H9 (cell line): ENCODE measurements around the gene SCT. TPM values are rescaled to one million over a fixed set of nuclear protein-coding genes. Genes with fewer than 3 reads are reported as not detected.

Experiments
- DNase-seq: peaks from one replicate; pipeline ENCODE4 v3.0.0-alpha.2; 2017
- H2AFZ ChIP-seq: one replicate; pipeline ENCODE4 v1.6.1; 2013; ENCODE audit warnings: mild to moderate bottlenecking, low read length, control low read depth, moderate library complexity
- H2AK5ac ChIP-seq: 2 replicates; pipeline ENCODE4 v1.6.1; 2013; ENCODE audit warnings: low read length, control low read depth, mixed read lengths; ENCODE audit not compliant: insufficient read length
- H2BK120ac ChIP-seq: one replicate; pipeline ENCODE4 v1.6.1; 2013; ENCODE audit warnings: low read depth, mild to moderate bottlenecking, low read length, control low read depth, inconsistent platforms; ENCODE audit not compliant: poor library complexity, severe bottlenecking
- H2BK12ac ChIP-seq: 2 replicates; pipeline ENCODE4 v1.6.1; 2013; ENCODE audit warnings: low read length, control low read depth, mixed read lengths, low read depth; ENCODE audit not compliant: insufficient read length
- H2BK15ac ChIP-seq: 2 replicates; pipeline ENCODE4 v1.6.1; 2013; ENCODE audit warnings: low read depth, low read length, control low read depth
- H2BK20ac ChIP-seq: one replicate; pipeline ENCODE4 v1.6.1; 2013; ENCODE audit warnings: low read depth, mild to moderate bottlenecking, low read length, control low read depth, inconsistent platforms; ENCODE audit not compliant: poor library complexity, severe bottlenecking
- H2BK5ac ChIP-seq: 2 replicates; pipeline ENCODE4 v1.6.1; 2013; ENCODE audit warnings: low read length, control low read depth, mixed read lengths; ENCODE audit not compliant: insufficient read length
- H3K14ac ChIP-seq: 2 replicates; pipeline ENCODE4 v1.6.1; 2013; ENCODE audit warnings: low read length, control low read depth; ENCODE audit not compliant: insufficient read depth
- H3K18ac ChIP-seq: 2 replicates; pipeline ENCODE4 v1.6.1; 2013; ENCODE audit warnings: low read depth, mild to moderate bottlenecking, mixed read lengths, low read length, control low read depth; ENCODE audit not compliant: insufficient read length
- H3K23ac ChIP-seq: 2 replicates; pipeline ENCODE4 v1.6.1; 2013; ENCODE audit warnings: low read length, control low read depth, mixed read lengths, low read depth; ENCODE audit not compliant: insufficient read length
- H3K23me2 ChIP-seq: 2 replicates; pipeline ENCODE4 v1.6.1; 2013; ENCODE audit warnings: low read depth, mild to moderate bottlenecking, mixed read lengths, low read length, control low read depth; ENCODE audit not compliant: insufficient read length, poor library complexity, severe bottlenecking
- H3K27ac ChIP-seq: 2 replicates; pipeline ENCODE4 v1.5.1; 2013; ENCODE audit warnings: low read length, control low read depth, mixed read lengths, low read depth; ENCODE audit not compliant: insufficient read length
- H3K27me3 ChIP-seq: 2 replicates; pipeline ENCODE4 v1.6.1; 2013; ENCODE audit warnings: low read length, control low read depth, inconsistent platforms; ENCODE audit not compliant: insufficient read depth
- H3K4ac ChIP-seq: 2 replicates; pipeline ENCODE4 v1.6.1; 2013; ENCODE audit warnings: low read depth, mild to moderate bottlenecking, control low read depth, inconsistent platforms, low read length, moderate library complexity
- H3K4me1 ChIP-seq: 2 replicates; pipeline ENCODE4 v1.6.1; 2013; ENCODE audit warnings: low read length, control low read depth, inconsistent platforms; ENCODE audit not compliant: insufficient read depth
- H3K4me2 ChIP-seq: 2 replicates; pipeline ENCODE4 v1.6.1; 2013; ENCODE audit warnings: low read length, control low read depth, mixed read lengths; ENCODE audit not compliant: insufficient read length, insufficient read depth
- H3K56ac ChIP-seq: 2 replicates; pipeline ENCODE4 v1.6.1; 2013; ENCODE audit warnings: low read depth, mild to moderate bottlenecking, mixed read lengths, low read length, control low read depth; ENCODE audit not compliant: insufficient read length
- H3K79me1 ChIP-seq: 2 replicates; pipeline ENCODE4 v1.6.1; 2013; ENCODE audit warnings: low read depth, mild to moderate bottlenecking, moderate library complexity, low read length, control low read depth, inconsistent platforms; ENCODE audit not compliant: insufficient read depth, poor library complexity, severe bottlenecking
- H3K79me2 ChIP-seq: 2 replicates; pipeline ENCODE4 v1.6.1; 2013; ENCODE audit warnings: low read length, control low read depth, inconsistent platforms; ENCODE audit not compliant: insufficient read depth
- H3K9ac ChIP-seq: 2 replicates; pipeline ENCODE4 v1.6.1; 2013; ENCODE audit warnings: low read length, control low read depth, mixed read lengths; ENCODE audit not compliant: insufficient read length; ENCODE audit errors: extremely low read depth
- H3K9me3 ChIP-seq: one replicate; pipeline ENCODE4 v1.6.1; 2013; ENCODE audit warnings: low read depth, low read length, inconsistent platforms; ENCODE audit not compliant: control insufficient read depth
- H3T11ph ChIP-seq: one replicate; pipeline ENCODE4 v1.6.1; 2013; ENCODE audit warnings: mild to moderate bottlenecking, low read length, control low read depth, inconsistent platforms
- H4K20me1 ChIP-seq: one replicate; pipeline ENCODE4 v1.6.1; 2013; ENCODE audit not compliant: control insufficient read depth, insufficient read length, insufficient read depth
- H4K5ac ChIP-seq: 2 replicates; pipeline ENCODE4 v1.6.1; 2013; ENCODE audit warnings: low read depth, mild to moderate bottlenecking, mixed read lengths, low read length, control low read depth; ENCODE audit not compliant: insufficient read length
- H4K8ac ChIP-seq: replicated peaks from 2 replicates; pipeline ENCODE4 v1.6.1; 2013; ENCODE audit warnings: low read length, control low read depth, mixed read lengths, low read depth; ENCODE audit not compliant: insufficient read length
- H4K91ac ChIP-seq: 2 replicates; pipeline ENCODE4 v1.6.1; 2013; ENCODE audit warnings: low read depth, mild to moderate bottlenecking, moderate library complexity, mixed read lengths, low read length, control low read depth; ENCODE audit not compliant: insufficient read length
- H3K27ac Mint-ChIP-seq, 3 experiments: 2 replicates in 2 of 3; 3 replicates in 1 of 3; pipeline ENCODE4 v1.8.0; 2020 to 2021; ENCODE audit warnings: mixed read lengths in 3 of 3, mild to moderate bottlenecking in 1 of 3, moderate library complexity in 1 of 3
- H3K27me3 Mint-ChIP-seq: 2 replicates; pipeline ENCODE4 v1.8.0; 2021; ENCODE audit warnings: low read depth, mild to moderate bottlenecking, moderate library complexity, mixed read lengths
- H3K36me3 Mint-ChIP-seq, 3 experiments: 2 replicates in 2 of 3; 3 replicates in 1 of 3; pipeline ENCODE4 v1.8.0; 2020 to 2021; ENCODE audit warnings: low read depth in 3 of 3, mixed read lengths in 3 of 3; ENCODE audit not compliant: insufficient read depth in 1 of 3
- H3K4me1 Mint-ChIP-seq, 2 experiments: 2 replicates each; pipeline ENCODE4 v1.8.0; 2020; ENCODE audit warnings: mixed read lengths in 2 of 2
- H3K4me3 Mint-ChIP-seq, 2 experiments: 2 replicates in 1 of 2; 3 replicates in 1 of 2; pipeline ENCODE4 v1.8.0; 2020 to 2021; ENCODE audit warnings: mild to moderate bottlenecking in 2 of 2, mixed read lengths in 2 of 2, moderate library complexity in 1 of 2
- H3K9me3 Mint-ChIP-seq, 2 experiments: 2 replicates in 1 of 2; 3 replicates in 1 of 2; pipeline ENCODE4 v1.8.0; 2020; ENCODE audit warnings: mild to moderate bottlenecking in 2 of 2, mixed read lengths in 2 of 2, moderate library complexity in 1 of 2
- WGBS: extraction: QIAGEN DNeasy Blood & Tissue Kit; methylation state at CpG from one replicate; pipeline ENCODE4 v1.1.7; 2013; ENCODE audit warnings: missing lambda C conversion rate, low lambda C conversion rate, mixed read lengths; ENCODE audit not compliant: insufficient read length; ENCODE audit errors: extremely low coverage; 5-methylcytosine and 5-hydroxymethylcytosine counted together
- total RNA-seq: library from RNA; stranded (reverse); gene quantifications from 2 replicates; pipeline ENCODE4 v1.2.1, GENCODE V29; 2021
- TF ChIP-seq, protein P1 (sequence below): fragments of 200-600 bp; sonication (generic); conservative IDR thresholded peaks from 3 replicates; pipeline ENCODE4 v1.8.0; 2021; ENCODE audit warnings: antibody characterized with exemption, mild to moderate bottlenecking

Gene SCT
- total RNA-seq, 1 experiment from 2014 or later = 1.8 TPM

DNA sequence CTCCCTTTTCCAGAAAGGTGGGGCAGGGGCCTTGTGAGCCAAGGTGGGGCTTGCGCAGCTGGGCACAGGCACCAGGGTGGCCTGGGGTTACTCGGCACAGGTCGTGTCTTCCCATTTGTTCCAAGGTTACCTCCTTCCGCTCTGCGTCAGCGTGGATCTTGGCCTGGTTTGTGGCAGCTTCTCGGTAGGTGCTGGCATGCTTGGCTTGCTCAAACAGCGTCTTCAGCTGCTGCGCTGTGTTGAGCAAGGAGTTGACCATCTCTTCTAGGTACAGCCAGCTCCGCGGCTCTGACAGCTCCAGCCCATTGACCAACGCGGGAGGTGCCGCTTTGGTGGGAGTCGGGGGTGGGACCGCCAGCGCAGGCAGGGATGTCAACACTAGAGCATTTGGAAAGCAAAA is 47.4 kb upstream of the SCT start:
- Histone ChIP-seq H2BK20ac (no peak overlapping the region), H3K23ac (no peak overlapping the region), H3K23me2 (no peaks in the 10 kb centered on the region), H3K27me3 (no peaks in the 10 kb centered on the region), H2BK5ac (no peak overlapping the region), H4K20me1 (no peaks in the 10 kb centered on the region), H3K18ac (no peak overlapping the region), H4K8ac (no peak overlapping the region), H3K9me3 (no peaks in the 10 kb centered on the region), H2AK5ac (no peak overlapping the region), H3K56ac (no peak overlapping the region), H3K79me2 (no peaks in the 10 kb centered on the region), H3K4ac (no peak overlapping the region), H3K14ac (no peak overlapping the region; the same call in 1 of the 2 replicates), H2BK120ac (no peak overlapping the region), H2BK12ac (no peak overlapping the region), H4K5ac (no peak overlapping the region), H3K79me1 (peaks cover 3% of the 10 kb centered on the region), H3K4me1 (no peaks in the 10 kb centered on the region), H3K27ac (no peak overlapping the region), H3K4me2 (no peak overlapping the region), H4K91ac (no peak overlapping the region), H2AFZ (no peak overlapping the region), H3K9ac (no peak overlapping the region), H3T11ph (no peak overlapping the region), H2BK15ac (no peak overlapping the region)
- H3K27me3 Mint-ChIP-seq = no peaks in the 10 kb centered on the region
- peak overlapping the region in 1 of 3 experiments; percentile 32; a peak in 2 of 7 replicates for H3K27ac Mint-ChIP-seq
- peaks cover 33 to 62% (median 52%) of the 10 kb centered on the region in 3 experiments for H3K36me3 Mint-ChIP-seq
- no peak for DNase-seq
- H3K4me3 Mint-ChIP-seq = no peak overlapping the region
- no peaks in the 10 kb centered on the region for H3K9me3 Mint-ChIP-seq
- TF ChIP-seq, protein P1, sequence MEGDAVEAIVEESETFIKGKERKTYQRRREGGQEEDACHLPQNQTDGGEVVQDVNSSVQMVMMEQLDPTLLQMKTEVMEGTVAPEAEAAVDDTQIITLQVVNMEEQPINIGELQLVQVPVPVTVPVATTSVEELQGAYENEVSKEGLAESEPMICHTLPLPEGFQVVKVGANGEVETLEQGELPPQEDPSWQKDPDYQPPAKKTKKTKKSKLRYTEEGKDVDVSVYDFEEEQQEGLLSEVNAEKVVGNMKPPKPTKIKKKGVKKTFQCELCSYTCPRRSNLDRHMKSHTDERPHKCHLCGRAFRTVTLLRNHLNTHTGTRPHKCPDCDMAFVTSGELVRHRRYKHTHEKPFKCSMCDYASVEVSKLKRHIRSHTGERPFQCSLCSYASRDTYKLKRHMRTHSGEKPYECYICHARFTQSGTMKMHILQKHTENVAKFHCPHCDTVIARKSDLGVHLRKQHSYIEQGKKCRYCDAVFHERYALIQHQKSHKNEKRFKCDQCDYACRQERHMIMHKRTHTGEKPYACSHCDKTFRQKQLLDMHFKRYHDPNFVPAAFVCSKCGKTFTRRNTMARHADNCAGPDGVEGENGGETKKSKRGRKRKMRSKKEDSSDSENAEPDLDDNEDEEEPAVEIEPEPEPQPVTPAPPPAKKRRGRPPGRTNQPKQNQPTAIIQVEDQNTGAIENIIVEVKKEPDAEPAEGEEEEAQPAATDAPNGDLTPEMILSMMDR = no peak
- WGBS = no CpG with 5 or more reads among the region's 17 CpGs
- no peaks in the 10 kb centered on the region for H3K4me1 Mint-ChIP-seq
